Aorta (tissue), 5 donors: ENCODE data around the gene CDX1. TPM values are rescaled to one million over a fixed set of nuclear protein-coding genes. Genes with fewer than 3 reads are reported as not detected.

Experiments
- ATAC-seq: fragments of 200-7000 bp; cut with Tn5 transposase; one replicate; pipeline ENCODE4 v1.9.1; 2022; ENCODE audit warnings: moderate library complexity; ENCODE audit not compliant: low FRiP score
- DNase-seq, 2 donors: peaks; one replicate each; pipeline ENCODE4 v3.0.0-alpha.2; 2020
- H3K27ac ChIP-seq, 2 donors: one replicate each; pipeline ENCODE4 v1.5.1; 2013; ENCODE audit warnings: low read length in 2 of 2, mild to moderate bottlenecking in 2 of 2, moderate library complexity in 2 of 2, control low read depth in 1 of 2, inconsistent platforms in 1 of 2, low read depth in 1 of 2
- H3K27me3 ChIP-seq, 2 donors: one replicate each; pipeline ENCODE4 v1.6.1; 2013; ENCODE audit warnings: control low read depth in 1 of 2, low read length in 1 of 2, mild to moderate bottlenecking in 1 of 2, moderate library complexity in 1 of 2; ENCODE audit not compliant: insufficient read depth in 2 of 2, control insufficient read depth in 1 of 2
- H3K36me3 ChIP-seq, 2 donors: one replicate each; pipeline ENCODE4 v1.6.1; 2013; ENCODE audit warnings: control low read depth in 1 of 2, low read length in 1 of 2, mild to moderate bottlenecking in 1 of 2; ENCODE audit not compliant: insufficient read depth in 2 of 2, control insufficient read depth in 1 of 2
- H3K4me1 ChIP-seq, 2 donors: one replicate each; pipeline ENCODE4 v1.6.1; 2013; ENCODE audit warnings: low read length in 2 of 2, control low read depth in 1 of 2, mild to moderate bottlenecking in 1 of 2, moderate library complexity in 1 of 2; ENCODE audit not compliant: insufficient read depth in 2 of 2, control insufficient read depth in 1 of 2
- H3K4me3 ChIP-seq, 2 donors: one replicate each; pipeline ENCODE4 v1.5.1; 2013; ENCODE audit warnings: low read length in 2 of 2, control low read depth in 1 of 2, mild to moderate bottlenecking in 1 of 2
- H3K9me3 ChIP-seq: one replicate; pipeline ENCODE4 v1.6.1; 2013; ENCODE audit warnings: mild to moderate bottlenecking, low read length; ENCODE audit not compliant: control insufficient read depth
- WGBS, 2 donors: extraction: QIAGEN DNeasy Blood & Tissue Kit; methylation state at CpG; one replicate each; pipeline ENCODE4 v1.1.7; 2013; 5-methylcytosine and 5-hydroxymethylcytosine counted together
- intact Hi-C, 2 donors: fragments of 100-400 bp; cut with DNase I; formaldehyde crosslinking; loops; one replicate each; pipeline versions ENCODE4 v1.14.2 to v1.15.0; 2022
- polyA plus RNA-seq, 2 donors: library from polyadenylated mRNA; stranded (reverse); fragments of 200-250 nt; gene quantifications; one replicate each; pipeline ENCODE4 v1.2.3, GENCODE V29; 2013
- total RNA-seq, 2 donors: library from RNA; stranded (reverse); fragmentation: NEBNext Ultra II Directional; extraction: Animal tissue kit (Norgen Biotek cat#: 25700); gene quantifications; one replicate each; pipeline ENCODE4 v1.2.1, GENCODE V29; 2021
- donor health status: healthy with polysubstance abuse.
- donor health status: Bipolar disorder and iron deficiency.
- donor health status: DM: no; HTN: no; CAD: no.
- donor health status: DM: no; HTN: no; CAD: no.
- donor health status: DM: yes; HTN: yes; CAD: no.

Gene CDX1
- total and polyA plus RNA-seq, 4 donors, result 0.69 to 30.2 TPM; not detected in 2

DNA sequence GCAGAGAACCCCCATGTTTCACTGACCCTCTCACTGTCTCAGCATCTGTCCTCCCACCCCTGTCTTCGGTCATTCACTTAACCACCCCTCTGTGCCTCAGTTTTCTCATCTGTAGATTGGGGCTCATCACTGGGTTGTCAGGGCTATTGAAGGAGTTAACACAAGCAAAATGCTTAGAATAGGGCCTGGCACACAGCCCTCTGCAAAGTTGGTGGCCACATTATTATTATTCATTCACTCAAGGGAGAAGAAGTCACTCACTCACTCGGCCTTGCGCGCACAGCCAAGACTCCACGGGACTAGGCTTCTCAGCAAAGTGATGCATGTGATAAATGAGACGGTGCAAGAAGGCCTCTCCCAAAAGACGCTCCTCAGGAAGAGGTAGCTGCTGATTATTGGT is 18.9 kb upstream of the CDX1 start:
- Histone ChIP-seq H3K27ac (peak overlapping the region; percentile 6 to 81), H3K4me3 (no peak overlapping the region), H3K9me3 (no peaks in the 10 kb centered on the region), H3K4me1 (peaks cover 3% of the 10 kb centered on the region in 2 donors), H3K36me3 (no peaks in the 10 kb centered on the region), H3K27me3 (no peaks in the 10 kb centered on the region)
- DNase-seq, result no peak
- ATAC-seq, result no peak
- WGBS, 2 donors, result 16 to 20% methylated on average over 7 of the region's 7 CpGs
- intact Hi-C loops, result no loop called here

DNA sequence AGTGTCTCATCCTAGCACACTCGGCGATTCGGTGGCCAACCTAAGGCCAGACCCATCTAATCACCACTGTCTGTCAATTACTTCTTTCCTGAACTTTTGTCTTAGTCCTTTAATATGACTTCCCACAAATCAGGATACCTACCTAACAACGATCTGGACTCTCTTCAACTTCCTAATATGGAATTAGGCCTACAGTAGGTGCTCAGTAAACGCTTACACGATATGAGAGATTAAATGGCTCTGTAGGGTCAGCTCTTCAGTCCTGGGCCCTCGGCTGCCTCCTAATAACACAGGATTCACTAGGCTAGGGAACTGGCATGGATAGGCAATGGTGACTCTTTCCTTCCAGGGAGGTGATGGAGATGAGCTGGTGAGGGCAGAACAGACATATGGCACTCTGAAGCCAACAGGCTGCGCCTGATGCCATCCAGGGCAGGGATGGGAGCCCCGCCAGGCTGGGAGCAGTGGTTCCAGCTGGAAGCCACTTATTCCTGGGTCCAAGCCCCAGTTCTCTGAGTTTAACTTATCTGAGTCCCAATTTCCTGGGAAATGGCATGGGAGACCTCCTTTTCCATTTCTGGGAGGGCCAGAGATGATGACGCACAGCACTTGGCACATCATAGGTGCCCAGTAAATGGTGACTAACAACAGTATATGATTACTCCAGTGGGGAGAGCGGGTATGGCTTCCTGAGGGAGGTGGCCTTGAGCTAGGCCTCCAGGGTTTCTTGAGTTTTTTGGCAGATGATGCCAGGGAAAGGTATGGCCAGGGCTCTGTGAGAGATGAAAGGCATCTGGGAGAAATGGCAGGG is 18.3 kb upstream of the CDX1 start:
- intact Hi-C loops, result no loop called here
- WGBS, 2 donors, result 32 to 42% methylated on average over 11 of the region's 11 CpGs
- peak in 1 of 2 donors; percentile 78 for DNase-seq

DNA sequence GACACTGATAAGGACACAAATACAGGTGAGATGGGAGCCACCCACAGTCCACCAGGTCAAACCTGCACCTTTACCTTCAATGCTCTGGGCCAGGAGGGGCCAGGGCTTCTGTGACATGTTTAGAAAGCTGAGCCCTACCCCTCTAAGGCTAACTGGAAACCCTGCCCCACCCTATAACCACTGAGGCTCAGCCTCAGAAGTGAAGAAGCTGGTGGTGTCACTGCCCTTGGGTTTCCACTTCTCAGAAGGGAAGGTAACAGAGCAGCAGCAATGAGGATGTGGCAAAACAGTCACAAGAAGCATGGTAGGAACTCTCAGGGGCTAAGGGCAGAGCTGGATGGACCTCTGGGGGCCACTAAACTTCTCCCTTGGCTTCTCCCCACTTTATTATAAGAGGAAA is 17.0 kb upstream of the CDX1 start:
- no peaks in the 10 kb centered on the region for H3K9me3 ChIP-seq
- no peaks in the 10 kb centered on the region for H3K27me3 ChIP-seq
- H3K4me1 ChIP-seq, result peaks cover 3% of the 10 kb centered on the region in 2 donors
- intact Hi-C loops, result no loop called here
- H3K4me3 ChIP-seq, result no peak overlapping the region
- DNase-seq (no peak), ATAC-seq (no peak)
- peak overlapping the region; percentile 10 to 35 for H3K27ac ChIP-seq
- no peaks in the 10 kb centered on the region for H3K36me3 ChIP-seq

More for the DNA sequence above, 18.3 kb upstream of the CDX1 start:
- Histone ChIP-seq H3K27me3 (no peaks in the 10 kb centered on the region), H3K27ac (peak overlapping the region; percentile 28 to 92), H3K9me3 (no peaks in the 10 kb centered on the region), H3K36me3 (no peaks in the 10 kb centered on the region), H3K4me3 (no peak overlapping the region), H3K4me1 (peaks cover 3% of the 10 kb centered on the region in 2 donors)
- no peak for ATAC-seq

DNA sequence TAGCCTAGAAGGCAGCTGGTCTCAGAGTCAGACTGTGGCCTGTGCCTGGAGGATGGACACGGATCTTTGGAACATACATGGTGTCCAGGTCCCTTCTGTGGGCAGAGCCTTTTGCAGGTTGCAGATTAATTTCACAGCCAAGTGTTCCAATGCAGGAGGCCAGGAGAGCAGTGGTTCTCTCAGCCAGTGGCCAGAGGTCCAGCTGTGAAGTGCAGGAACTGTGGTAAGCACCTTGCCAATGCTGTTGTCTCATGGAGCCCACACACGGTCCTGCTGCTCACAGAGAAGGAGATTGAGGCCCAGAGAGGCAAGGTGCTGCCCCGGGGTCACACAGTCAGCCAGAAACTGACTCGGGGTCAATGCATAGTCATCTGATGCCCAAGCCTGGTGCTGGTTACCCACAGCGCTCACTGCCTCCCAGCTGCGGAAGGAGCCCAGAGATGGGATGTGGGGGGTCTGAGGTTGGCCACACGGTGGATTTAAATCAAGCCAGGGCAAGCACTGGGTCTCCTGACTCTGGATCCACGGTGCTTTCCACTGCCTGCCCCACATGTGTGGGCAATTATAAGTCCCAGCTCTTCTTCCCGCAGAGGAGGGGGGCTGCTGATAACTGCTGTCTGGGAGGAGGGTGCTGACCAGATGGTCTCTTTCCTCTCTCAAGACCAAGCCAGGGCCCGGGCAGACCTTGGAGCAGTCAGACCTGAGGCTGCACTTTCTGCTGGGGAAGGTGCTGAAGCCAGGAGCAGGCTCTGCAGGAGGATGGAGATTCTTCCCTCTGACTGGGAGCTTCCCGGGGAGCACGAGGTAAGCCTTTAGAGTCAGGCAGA is 13.7 kb upstream of the CDX1 start:
- peak overlapping the region in 1 of 2 donors; percentile 97 for H3K27ac ChIP-seq
- no peak for DNase-seq
- WGBS, 2 donors, result 14 to 20% methylated on average over 12 of the region's 12 CpGs
- peaks cover 3% of the 10 kb centered on the region in 2 donors for H3K4me1 ChIP-seq
- no peaks in the 10 kb centered on the region for H3K27me3 ChIP-seq
- peak overlapping the region; percentile 42 to 98 for H3K4me3 ChIP-seq
- intact Hi-C loops, result no loop called here
- H3K9me3 ChIP-seq, result no peaks in the 10 kb centered on the region
- H3K36me3 ChIP-seq, result no peaks in the 10 kb centered on the region
- ATAC-seq, result no peak

DNA sequence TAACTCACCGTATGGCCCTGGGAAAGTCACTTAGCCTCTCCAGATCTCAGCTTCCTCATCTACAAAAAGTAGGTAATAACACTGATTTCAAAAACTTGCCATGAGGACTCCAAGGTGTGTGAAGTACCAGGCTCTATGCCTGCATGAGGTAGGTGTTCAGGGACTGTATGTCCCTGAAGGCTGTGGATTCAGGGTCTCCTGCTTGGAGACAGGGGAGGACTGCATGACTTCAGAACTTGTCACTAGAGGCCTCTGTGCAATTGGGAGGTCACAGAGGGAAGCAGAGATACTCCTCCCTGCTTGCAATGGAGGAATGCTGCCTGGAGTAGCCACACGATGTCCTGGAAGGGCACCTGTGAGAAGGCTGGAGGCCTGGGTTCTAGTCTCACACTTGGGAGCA is 13.1 kb upstream of the CDX1 start:
- Histone ChIP-seq H3K27ac (peak overlapping the region in 1 of 2 donors; percentile 97), H3K36me3 (no peaks in the 10 kb centered on the region), H3K27me3 (no peaks in the 10 kb centered on the region), H3K4me3 (peak overlapping the region; percentile 42 to 98), H3K9me3 (no peaks in the 10 kb centered on the region), H3K4me1 (peaks cover 3 to 5% of the 10 kb centered on the region in 2 donors)
- DNase-seq (no peak), ATAC-seq (no peak)
- 6 to 11% methylated on average over 2 of the region's 2 CpGs for WGBS, 2 donors
- intact Hi-C loops, result no loop called here

DNA sequence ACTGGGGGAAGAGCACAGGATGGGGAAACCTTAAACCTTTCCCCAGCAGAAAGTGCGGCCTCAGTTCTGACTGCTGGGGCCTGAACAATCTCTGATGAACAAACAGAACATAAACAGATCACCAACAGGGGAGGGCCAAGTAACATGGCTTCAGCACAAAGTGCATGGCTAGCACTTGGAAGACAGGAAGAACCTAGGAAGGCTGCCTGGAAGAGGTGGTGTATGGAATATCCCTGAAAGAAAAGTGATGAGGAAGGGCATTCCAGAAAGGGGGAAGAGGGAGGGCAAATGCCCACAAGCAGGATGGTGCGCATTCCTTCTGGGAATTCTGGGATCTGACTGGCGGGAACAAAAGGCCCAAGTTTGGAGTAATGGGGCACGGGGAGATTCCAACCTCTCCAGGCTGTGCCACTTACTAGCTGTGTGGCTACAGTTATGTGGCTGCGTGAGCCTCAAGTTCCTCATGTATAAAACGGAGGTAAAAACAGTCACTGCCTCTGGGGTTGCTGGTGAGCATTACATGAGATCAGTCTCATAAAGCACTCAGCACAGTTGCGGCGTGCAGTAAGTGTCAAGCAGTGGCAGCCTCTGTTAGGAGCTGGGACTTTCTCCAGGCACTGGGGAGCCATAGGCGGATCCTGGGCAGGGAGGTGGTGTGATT is 12.5 kb upstream of the CDX1 start:
- Histone ChIP-seq H3K27me3 (no peaks in the 10 kb centered on the region), H3K4me3 (peak overlapping the region; percentile 42 to 98), H3K9me3 (no peaks in the 10 kb centered on the region), H3K4me1 (peaks cover 2 to 3% of the 10 kb centered on the region in 2 donors), H3K27ac (peak overlapping the region in 1 of 2 donors; percentile 97), H3K36me3 (no peaks in the 10 kb centered on the region)
- ATAC-seq, result peak; percentile 31
- 2 to 9% methylated on average over 9 of the region's 9 CpGs for WGBS, 2 donors
- peak in 1 of 2 donors; percentile 66 for DNase-seq
- intact Hi-C loops, result loop anchor here in 1 of 2 donors (2.0 kb wide), 1 partner anchor 15 kb away; no protein-coding TSS in a partner anchor

DNA sequence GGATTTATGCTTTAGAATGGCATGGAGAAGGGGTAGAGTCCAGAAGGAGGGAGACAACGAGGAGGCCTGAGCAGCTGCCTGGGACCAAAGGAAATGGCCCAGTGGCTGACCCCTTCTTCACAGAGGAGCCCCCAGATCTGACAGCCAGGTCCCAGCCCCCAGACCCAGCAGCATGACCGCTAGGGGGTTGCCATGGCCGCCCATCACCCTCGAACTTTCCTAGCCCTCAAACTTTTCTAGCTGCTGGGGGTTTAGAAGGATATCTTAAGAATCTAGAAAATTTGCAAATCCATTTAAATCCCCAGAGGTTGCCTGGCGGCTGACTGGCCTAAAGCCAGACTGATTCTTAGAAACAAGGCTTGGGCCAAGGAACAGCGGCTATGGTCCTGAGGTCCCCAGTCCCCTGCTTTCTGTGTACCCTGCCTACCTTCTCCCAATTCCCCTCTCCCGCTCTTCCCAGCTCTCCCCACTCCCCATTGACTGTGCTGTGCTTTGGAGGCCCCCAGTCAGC is 11.9 kb upstream of the CDX1 start:
- Histone ChIP-seq H3K4me1 (peaks cover 2 to 3% of the 10 kb centered on the region in 2 donors), H3K27ac (peak overlapping the region; percentile 64 to 97), H3K4me3 (peak overlapping the region; percentile 42 to 98), H3K36me3 (no peaks in the 10 kb centered on the region), H3K27me3 (no peaks in the 10 kb centered on the region), H3K9me3 (no peaks in the 10 kb centered on the region)
- intact Hi-C loops, result loop anchor here in 1 of 2 donors (2.0 kb wide), 1 partner anchor 16 kb away; no protein-coding TSS in a partner anchor
- WGBS, 2 donors, result 3 to 10% methylated on average over 7 of the region's 7 CpGs
- DNase-seq, result no peak
- no peak for ATAC-seq
